ENCODE measurements around the gene SUSD3. TPM values are rescaled to one million over a fixed set of nuclear protein-coding genes. Genes with fewer than 3 reads are reported as not detected.
A peak's percentile ranks its signal among the peaks of the same experiment; 100 is the strongest.
"Not testable (repeated sequence)": the region's sequence is repeated elsewhere in the genome, so short reads cannot be mapped to it uniquely, and the experiment has no call there.

Gene SUSD3
- polyA plus RNA-seq, 3 donors: 10.5 to 24.6 (median 15.7) TPM

DNA sequence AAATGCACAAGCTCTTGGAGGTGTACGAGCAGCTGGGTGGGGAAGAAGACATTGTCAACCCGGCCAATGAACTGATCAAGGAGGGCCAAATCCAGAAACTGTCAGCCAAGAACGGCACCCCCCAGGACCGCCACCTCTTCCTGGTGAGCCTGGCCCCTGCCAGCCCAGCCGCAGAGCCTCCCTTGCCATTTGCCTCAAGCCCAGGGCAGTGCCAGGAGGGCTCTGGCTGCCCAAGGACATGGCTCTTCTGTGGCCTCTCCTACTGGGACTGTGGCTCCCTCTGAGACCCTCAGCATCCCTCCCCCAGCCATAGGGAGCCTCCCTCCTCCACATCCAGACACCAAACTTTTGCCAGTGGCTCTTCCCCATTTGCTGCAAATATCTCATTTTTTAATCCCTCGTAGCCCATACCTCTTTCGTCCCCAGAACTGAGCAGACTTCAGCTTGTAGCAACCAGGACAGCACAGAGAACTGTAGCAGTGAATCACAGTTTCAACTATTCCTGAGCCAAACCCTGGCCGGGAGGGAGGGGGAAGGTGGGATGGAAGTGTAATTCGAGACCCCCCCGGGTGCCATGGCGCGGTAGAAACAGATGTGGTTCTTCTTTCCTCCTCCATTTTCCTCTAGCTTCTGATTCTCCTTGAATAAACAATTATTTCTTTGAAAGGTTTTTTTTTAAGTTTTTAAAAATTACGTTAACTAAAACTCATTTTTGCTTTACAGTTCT, 44.5 kb upstream of the SUSD3 start:
- peaks cover 0 to 1% (median 1%) of the 10 kb centered on the region in 3 donors for H3K27me3 Mint-ChIP-seq (ENCODE audit: low read depth in 3 of 3)
- H3K27me3 ChIP-seq (ENCODE audit: control insufficient read depth in 2 of 2, insufficient read depth in 2 of 2, low read length in 2 of 2): no peaks in the 10 kb centered on the region
- H3K9me3 Mint-ChIP-seq: peaks cover 0 to 2% (median 0%) of the 10 kb centered on the region in 7 donors
- TF ChIP-seq, protein P1, sequence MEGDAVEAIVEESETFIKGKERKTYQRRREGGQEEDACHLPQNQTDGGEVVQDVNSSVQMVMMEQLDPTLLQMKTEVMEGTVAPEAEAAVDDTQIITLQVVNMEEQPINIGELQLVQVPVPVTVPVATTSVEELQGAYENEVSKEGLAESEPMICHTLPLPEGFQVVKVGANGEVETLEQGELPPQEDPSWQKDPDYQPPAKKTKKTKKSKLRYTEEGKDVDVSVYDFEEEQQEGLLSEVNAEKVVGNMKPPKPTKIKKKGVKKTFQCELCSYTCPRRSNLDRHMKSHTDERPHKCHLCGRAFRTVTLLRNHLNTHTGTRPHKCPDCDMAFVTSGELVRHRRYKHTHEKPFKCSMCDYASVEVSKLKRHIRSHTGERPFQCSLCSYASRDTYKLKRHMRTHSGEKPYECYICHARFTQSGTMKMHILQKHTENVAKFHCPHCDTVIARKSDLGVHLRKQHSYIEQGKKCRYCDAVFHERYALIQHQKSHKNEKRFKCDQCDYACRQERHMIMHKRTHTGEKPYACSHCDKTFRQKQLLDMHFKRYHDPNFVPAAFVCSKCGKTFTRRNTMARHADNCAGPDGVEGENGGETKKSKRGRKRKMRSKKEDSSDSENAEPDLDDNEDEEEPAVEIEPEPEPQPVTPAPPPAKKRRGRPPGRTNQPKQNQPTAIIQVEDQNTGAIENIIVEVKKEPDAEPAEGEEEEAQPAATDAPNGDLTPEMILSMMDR (IDR thresholded peaks at IDR 0.05): no peak
- H3K4me1 Mint-ChIP-seq: no peaks in the 10 kb centered on the region
- H2AFZ ChIP-seq (ENCODE audit: insufficient read depth, low read depth, low read length, poor library complexity, severe bottlenecking): no peak overlapping the region
- peaks cover 20% of the 10 kb centered on the region for H3K79me2 ChIP-seq (ENCODE audit: insufficient read depth, low read length)
- no peak overlapping the region for H3K4me3 Mint-ChIP-seq
- peaks cover 69 to 98% of the 10 kb centered on the region in 2 donors for H3K36me3 Mint-ChIP-seq
- no peak overlapping the region for H3K4me3 ChIP-seq (replicated peaks in 1 of 3; ENCODE audit: low read depth in 2 of 3, low read length in 3 of 3)
- H3K27ac Mint-ChIP-seq: peak overlapping the region in 4 of 7 donors; percentile 3 to 85 (median 72)
- WGBS (ENCODE audit: insufficient coverage): 100% methylated on average over 5 of the region's 13 CpGs
- peak overlapping the region in 1 of 2 donors; percentile 39 for H3K27ac ChIP-seq (ENCODE audit: low read depth in 1 of 2, low read length in 2 of 2)
- no peaks in the 10 kb centered on the region for H3K4me1 ChIP-seq (ENCODE audit: control insufficient read depth in 1 of 2, insufficient read depth in 2 of 2, low read length in 2 of 2)
- no peak for DNase-seq
- no peaks in the 10 kb centered on the region for H3K9me3 ChIP-seq (replicated peaks in 1 of 2; ENCODE audit: control insufficient read depth in 1 of 2, insufficient read depth in 1 of 2, low read length in 2 of 2)
- intact Hi-C loops (cut with micrococcal nuclease): no loop called here
- peaks cover 93% of the 10 kb centered on the region for H4K20me1 ChIP-seq (ENCODE audit: insufficient read depth, low read length)
- H3K36me3 ChIP-seq (replicated peaks in 1 of 2; ENCODE audit: control insufficient read depth in 1 of 2, insufficient read depth in 2 of 2, low read length in 2 of 2): peaks cover 80 to 98% of the 10 kb centered on the region in 2 donors
- no peak overlapping the region for H3K4me2 ChIP-seq (replicated peaks; ENCODE audit: extremely low read depth, low read length, poor library complexity, severe bottlenecking)
- no peak overlapping the region for H3K9ac ChIP-seq (ENCODE audit: insufficient read depth, low read length, poor library complexity, severe bottlenecking)

GRCh38 chr9:93015190-93015589, 43.3 kb upstream of the SUSD3 start:
- Mint-ChIP-seq H3K36me3 (peaks cover 68 to 98% of the 10 kb centered on the region in 2 donors), H3K27ac (peak overlapping the region in 2 of 7 donors; percentile 1 to 41)
- H3K9me3 ChIP-seq (replicated peaks in 1 of 2; ENCODE audit: control insufficient read depth in 1 of 2, insufficient read depth in 1 of 2, low read length in 2 of 2); H3K4me1 ChIP-seq (ENCODE audit: control insufficient read depth in 1 of 2, insufficient read depth in 2 of 2, low read length in 2 of 2); H3K4me1 Mint-ChIP-seq; H3K4me3 ChIP-seq (replicated peaks in 1 of 3; ENCODE audit: low read depth in 2 of 3, low read length in 3 of 3); H3K9me3 Mint-ChIP-seq; H3K4me2 ChIP-seq (replicated peaks; ENCODE audit: extremely low read depth, low read length, poor library complexity, severe bottlenecking); H3K4me3 Mint-ChIP-seq; intact Hi-C loops (cut with micrococcal nuclease); DNase-seq; H3K27me3 ChIP-seq (ENCODE audit: control insufficient read depth in 2 of 2, insufficient read depth in 2 of 2, low read length in 2 of 2); H3K27me3 Mint-ChIP-seq (ENCODE audit: low read depth in 3 of 3); H3K27ac ChIP-seq (ENCODE audit: low read depth in 1 of 2, low read length in 2 of 2); H2AFZ ChIP-seq (ENCODE audit: insufficient read depth, low read depth, low read length, poor library complexity, severe bottlenecking); H3K9ac ChIP-seq (ENCODE audit: insufficient read depth, low read length, poor library complexity, severe bottlenecking): not testable (repeated sequence)
- Histone ChIP-seq H3K79me2 (ENCODE audit: insufficient read depth, low read length) (peaks cover 13% of the 10 kb centered on the region), H4K20me1 (ENCODE audit: insufficient read depth, low read length) (peaks cover 93% of the 10 kb centered on the region), H3K36me3 (replicated peaks in 1 of 2; ENCODE audit: control insufficient read depth in 1 of 2, insufficient read depth in 2 of 2, low read length in 2 of 2) (peaks cover 80 to 98% of the 10 kb centered on the region in 2 donors)
- WGBS (ENCODE audit: insufficient coverage): 60% methylated on average over 1 of the region's 10 CpGs
